GM12872 (cell line): Measurements from ENCODE around the gene MAP3K3.

Source experiments
- TF ChIP-seq, protein P1 (sequence below): IDR thresholded peaks from 3 replicates; pipeline ENCODE4 v1.5.1; 2011; ENCODE audit warnings: low read depth, mild to moderate bottlenecking, low read length, moderate library complexity; ENCODE audit not compliant: insufficient read depth

The MAP3K3 gene

DNA sequence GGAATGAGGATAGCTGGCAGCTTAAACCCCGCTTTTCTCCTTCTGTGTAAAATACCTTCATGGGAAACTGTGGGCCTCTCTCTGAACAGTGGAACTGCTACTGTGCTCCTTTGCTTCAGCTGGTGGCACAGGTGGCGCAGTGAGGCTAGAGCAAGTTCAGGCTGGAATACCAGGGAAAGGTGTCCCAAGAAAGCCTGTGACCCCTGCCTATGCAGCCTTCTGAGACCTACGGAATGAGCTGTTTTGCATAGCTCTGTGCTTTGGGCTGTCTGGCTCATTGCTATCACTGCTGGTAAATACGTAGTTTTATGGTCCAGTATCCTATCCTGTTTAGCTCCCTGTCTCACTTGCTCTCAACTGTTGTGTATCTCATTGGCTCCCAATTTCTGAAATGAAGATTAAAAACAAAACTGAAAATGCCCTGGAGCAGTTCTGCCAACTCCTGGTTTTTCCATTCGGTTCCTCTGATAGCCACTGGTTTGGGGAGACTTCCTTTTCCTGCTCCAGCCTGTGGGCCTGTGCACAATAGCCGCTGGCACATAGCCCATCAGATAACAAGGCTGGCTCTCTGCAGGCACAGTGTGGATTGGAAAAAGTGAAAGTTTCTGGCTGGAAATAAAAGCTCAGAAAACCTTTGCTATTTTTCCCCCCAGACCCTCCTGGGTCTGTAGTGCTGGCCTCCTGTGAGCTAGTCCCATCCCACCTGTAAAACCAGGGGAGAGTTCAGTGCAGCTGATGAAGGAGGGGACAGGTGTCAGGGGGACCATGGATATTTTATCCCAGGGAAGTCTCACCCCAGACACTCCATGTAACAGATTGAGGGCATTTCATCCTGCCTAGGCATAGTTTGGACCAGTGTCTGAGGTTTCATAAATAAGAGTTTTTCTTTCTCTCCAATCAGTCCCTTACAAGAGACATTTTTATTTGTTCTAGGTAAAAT is 53.7 kb downstream of the MAP3K3 start:
- TF ChIP-seq, protein P1, sequence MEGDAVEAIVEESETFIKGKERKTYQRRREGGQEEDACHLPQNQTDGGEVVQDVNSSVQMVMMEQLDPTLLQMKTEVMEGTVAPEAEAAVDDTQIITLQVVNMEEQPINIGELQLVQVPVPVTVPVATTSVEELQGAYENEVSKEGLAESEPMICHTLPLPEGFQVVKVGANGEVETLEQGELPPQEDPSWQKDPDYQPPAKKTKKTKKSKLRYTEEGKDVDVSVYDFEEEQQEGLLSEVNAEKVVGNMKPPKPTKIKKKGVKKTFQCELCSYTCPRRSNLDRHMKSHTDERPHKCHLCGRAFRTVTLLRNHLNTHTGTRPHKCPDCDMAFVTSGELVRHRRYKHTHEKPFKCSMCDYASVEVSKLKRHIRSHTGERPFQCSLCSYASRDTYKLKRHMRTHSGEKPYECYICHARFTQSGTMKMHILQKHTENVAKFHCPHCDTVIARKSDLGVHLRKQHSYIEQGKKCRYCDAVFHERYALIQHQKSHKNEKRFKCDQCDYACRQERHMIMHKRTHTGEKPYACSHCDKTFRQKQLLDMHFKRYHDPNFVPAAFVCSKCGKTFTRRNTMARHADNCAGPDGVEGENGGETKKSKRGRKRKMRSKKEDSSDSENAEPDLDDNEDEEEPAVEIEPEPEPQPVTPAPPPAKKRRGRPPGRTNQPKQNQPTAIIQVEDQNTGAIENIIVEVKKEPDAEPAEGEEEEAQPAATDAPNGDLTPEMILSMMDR, result no peak

- TF ChIP-seq, protein P1, result no peak
Measured at GRCh38 chr17:63676584-63676983, 54.4 kb downstream of the MAP3K3 start.

DNA sequence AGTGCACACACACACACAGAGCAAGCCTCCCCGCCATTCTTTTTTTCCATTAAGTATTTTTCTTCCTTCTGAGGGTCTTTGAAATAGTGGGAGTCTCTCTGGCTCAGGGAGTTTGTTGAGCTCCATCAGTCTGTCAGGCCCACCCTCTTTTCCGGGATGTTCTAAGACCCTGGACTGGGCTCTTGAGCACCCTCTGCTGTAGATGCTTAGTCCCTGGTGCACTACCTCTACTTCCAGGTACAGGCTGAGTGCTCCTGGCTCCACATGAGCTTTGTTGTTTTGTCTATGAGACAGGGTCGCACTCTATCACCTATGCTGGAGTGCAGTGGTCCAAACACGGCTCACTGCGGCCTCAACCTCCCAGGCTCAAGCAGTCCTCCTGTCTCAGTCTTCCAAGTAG is 57.0 kb downstream of the MAP3K3 start:
- TF ChIP-seq, protein P1, result peak; percentile 24; the same call in 1 of the 3 replicates

DNA sequence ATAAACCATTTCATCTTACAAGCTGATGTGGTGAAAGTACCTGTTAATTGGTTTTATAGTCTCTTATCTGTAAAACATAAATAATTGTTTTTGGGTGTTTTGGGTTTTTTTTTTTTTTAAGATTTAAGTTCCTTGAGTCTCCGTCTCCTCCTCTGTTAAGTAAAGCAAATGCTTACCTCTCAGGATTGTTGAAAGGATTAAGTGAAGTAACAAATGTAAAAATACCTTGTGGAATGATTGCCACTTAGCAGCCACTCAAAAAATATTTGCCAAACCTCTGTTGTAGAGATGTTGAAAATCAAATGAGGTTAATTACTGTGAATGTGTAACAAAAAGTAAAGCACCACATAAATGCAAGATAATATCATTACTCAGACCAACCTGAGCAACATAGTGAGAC is 58.5 kb downstream of the MAP3K3 start:
- TF ChIP-seq, protein P1, result no peak

DNA sequence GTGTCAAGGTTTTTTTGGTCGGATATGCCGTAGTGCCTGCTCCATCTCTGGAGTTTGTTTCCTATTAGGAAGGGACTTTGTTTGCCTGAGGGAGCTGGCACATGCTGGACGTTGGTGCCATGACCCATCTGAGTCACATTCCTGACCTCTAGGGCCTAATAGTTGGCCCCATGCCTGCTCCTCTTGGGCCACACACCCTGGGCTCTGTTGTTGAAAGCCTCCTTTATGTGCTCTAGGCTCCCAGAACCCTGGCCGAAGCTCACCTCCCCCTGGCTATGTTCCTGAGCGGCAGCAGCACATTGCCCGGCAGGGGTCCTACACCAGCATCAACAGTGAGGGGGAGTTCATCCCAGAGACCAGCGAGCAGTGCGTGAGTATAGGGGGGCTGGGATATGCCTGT is 59.3 kb downstream of the MAP3K3 start:
- TF ChIP-seq, protein P1, result no peak

GRCh38 chr17:63682441-63682840 is 60.2 kb downstream of the MAP3K3 start:
- TF ChIP-seq, protein P1, result no peak

GRCh38 chr17:63682981-63683380 is 60.8 kb downstream of the MAP3K3 start:
- TF ChIP-seq, protein P1, result no peak
